Colonic mucosa (tissue), 4 donors: ENCODE data around the gene SDK2. TPM values are rescaled to one million over a fixed set of nuclear protein-coding genes. Genes with fewer than 3 reads are reported as not detected.

ENCODE experiments used
- DNase-seq: peaks from one replicate; pipeline ENCODE4 v3.0.0-alpha.2; 2020
- H3K27ac ChIP-seq: fragments of 200-600 bp; one replicate; pipeline ENCODE4 v1.8.0; 2021
- H3K27me3 ChIP-seq: fragments of 200-600 bp; one replicate; pipeline ENCODE4 v1.8.0; 2021
- H3K36me3 ChIP-seq: fragments of 200-600 bp; one replicate; pipeline ENCODE4 v1.8.0; 2021
- H3K4me1 ChIP-seq: fragments of 200-600 bp; one replicate; pipeline ENCODE4 v1.8.0; 2021; ENCODE audit warnings: mild to moderate bottlenecking
- H3K4me3 ChIP-seq: fragments of 200-600 bp; one replicate; pipeline ENCODE4 v1.8.0; 2021
- H3K9ac ChIP-seq, 2 donors: one replicate each; pipeline ENCODE4 v1.7.0; 2013; ENCODE audit warnings: control low read depth in 2 of 2, low read depth in 2 of 2, low read length in 2 of 2
- H3K9me3 ChIP-seq: fragments of 200-600 bp; one replicate; pipeline ENCODE4 v1.8.0; 2021
- intact Hi-C: fragments of 100-400 bp; cut with DNase I; formaldehyde crosslinking; loops from one replicate; pipeline ENCODE4 v1.14.1; 2022
- total RNA-seq, 2 donors: library from RNA; stranded (reverse); fragmentation: NEBNext Ultra II Directional in 1 of 2; extraction: Animal tissue kit (Norgen Biotek cat#: 25700) in 1 of 2; gene quantifications; one replicate each; pipeline ENCODE4 v1.2.1, GENCODE V29; 2021
- TF ChIP-seq, protein P1 (sequence below): fragments of 200-600 bp; IDR thresholded peaks from one replicate; pipeline ENCODE4 v1.8.0; 2022; ENCODE audit warnings: antibody characterized with exemption, mild to moderate bottlenecking
- donor health status: healthy.
- donor health status: DM: no; HTN: no; CAD: no.
- donor health status: DM: no; HTN: no; CAD: no.

The SDK2 gene
- total RNA-seq, 2 donors from 2014 or later = 0.94 to 1.2 TPM

DNA sequence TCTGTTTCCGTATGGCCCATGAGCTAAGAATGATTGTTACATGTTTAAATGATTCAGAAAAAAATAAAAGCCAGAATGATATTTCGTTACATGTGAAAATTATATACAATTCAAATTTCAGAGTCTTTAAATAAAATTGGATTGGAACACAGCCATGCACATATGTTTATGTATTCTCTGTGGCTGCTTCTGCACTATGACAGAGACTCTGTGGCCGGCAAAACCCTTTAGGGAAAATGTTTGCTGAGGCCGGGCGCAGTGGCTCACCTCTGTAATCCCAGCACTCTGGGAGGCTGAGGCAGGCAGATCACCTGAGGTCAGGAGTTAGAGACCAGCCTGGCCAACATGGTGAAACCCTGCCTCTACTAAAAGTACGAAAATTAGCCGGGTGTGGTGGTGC is 316.6 kb downstream of the SDK2 start:
- H3K9ac ChIP-seq = no peak overlapping the region
- no peaks in the 10 kb centered on the region for H3K27me3 ChIP-seq
- no peak overlapping the region for H3K4me3 ChIP-seq
- TF ChIP-seq, protein P1, sequence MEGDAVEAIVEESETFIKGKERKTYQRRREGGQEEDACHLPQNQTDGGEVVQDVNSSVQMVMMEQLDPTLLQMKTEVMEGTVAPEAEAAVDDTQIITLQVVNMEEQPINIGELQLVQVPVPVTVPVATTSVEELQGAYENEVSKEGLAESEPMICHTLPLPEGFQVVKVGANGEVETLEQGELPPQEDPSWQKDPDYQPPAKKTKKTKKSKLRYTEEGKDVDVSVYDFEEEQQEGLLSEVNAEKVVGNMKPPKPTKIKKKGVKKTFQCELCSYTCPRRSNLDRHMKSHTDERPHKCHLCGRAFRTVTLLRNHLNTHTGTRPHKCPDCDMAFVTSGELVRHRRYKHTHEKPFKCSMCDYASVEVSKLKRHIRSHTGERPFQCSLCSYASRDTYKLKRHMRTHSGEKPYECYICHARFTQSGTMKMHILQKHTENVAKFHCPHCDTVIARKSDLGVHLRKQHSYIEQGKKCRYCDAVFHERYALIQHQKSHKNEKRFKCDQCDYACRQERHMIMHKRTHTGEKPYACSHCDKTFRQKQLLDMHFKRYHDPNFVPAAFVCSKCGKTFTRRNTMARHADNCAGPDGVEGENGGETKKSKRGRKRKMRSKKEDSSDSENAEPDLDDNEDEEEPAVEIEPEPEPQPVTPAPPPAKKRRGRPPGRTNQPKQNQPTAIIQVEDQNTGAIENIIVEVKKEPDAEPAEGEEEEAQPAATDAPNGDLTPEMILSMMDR = no peak
- intact Hi-C loops = no loop called here
- no peaks in the 10 kb centered on the region for H3K36me3 ChIP-seq
- no peaks in the 10 kb centered on the region for H3K4me1 ChIP-seq
- H3K27ac ChIP-seq = no peak overlapping the region
- DNase-seq = no peak
- no peaks in the 10 kb centered on the region for H3K9me3 ChIP-seq

DNA sequence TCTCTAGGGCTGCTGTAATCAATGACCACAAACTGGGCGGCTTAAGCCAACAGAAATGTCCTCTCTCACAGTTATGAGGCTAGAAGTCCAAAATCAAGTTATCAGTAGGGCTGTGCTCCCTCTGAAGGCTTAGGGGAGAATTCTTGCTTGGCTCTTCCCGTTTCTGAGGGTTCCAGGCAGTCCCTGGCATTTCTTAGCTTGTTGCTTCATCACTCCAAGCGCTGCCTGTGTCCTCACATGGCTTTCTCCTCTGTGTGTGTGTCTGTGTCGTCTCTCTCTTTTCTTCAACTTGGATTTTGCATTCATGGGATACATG is 318.8 kb downstream of the SDK2 start:
- Histone ChIP-seq H3K36me3 (no peaks in the 10 kb centered on the region), H3K4me1 (no peaks in the 10 kb centered on the region), H3K4me3 (no peak overlapping the region), H3K27ac (no peak overlapping the region), H3K9ac (no peak overlapping the region), H3K9me3 (no peaks in the 10 kb centered on the region), H3K27me3 (no peaks in the 10 kb centered on the region)
- DNase-seq = no peak
- TF ChIP-seq, protein P1 = no peak
- intact Hi-C loops = no loop called here

DNA sequence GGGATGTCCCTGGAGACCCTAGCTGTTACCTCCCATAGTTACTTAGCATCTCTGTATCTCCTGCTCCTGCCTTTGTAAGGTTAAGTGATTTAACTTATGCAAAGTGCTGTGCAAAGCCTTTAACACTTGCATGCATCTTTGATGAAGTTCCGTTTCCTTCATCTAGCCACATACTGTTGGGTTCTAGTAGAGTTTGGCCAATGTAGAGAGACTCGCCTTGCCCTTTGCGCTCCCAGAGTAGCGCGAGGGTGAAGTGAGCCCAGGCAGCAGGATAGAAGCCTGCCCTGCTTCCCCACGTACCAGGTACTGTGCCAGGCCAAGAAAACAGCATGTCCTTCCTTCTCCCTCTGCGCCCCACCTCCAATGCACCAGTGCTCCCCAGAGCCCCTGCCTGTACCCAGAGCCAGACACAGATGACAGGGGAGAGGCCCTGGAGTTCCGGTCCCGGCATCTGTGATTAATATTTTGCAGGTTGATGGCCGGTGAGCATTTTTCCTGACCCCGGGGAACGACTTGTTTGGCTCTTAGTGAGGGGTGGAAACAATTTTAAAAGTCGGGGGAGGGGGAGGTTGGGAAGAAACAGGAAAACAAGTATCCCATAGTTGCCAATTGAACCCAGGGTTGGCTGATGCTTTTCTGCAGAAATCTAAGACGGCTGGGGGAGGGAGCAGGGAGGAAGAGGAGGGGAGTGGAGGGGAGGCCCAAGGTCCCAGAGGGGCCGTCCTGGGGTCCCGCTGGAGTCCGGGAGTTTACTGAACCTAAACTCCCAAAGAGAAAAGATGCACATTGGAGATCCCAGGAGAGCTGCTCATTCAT is 319.3 kb downstream of the SDK2 start:
- TF ChIP-seq, protein P1 = no peak
- no peak overlapping the region for H3K27ac ChIP-seq
- H3K36me3 ChIP-seq = no peaks in the 10 kb centered on the region
- H3K4me1 ChIP-seq = no peaks in the 10 kb centered on the region
- no peak for DNase-seq
- no peaks in the 10 kb centered on the region for H3K9me3 ChIP-seq
- no peak overlapping the region for H3K4me3 ChIP-seq
- intact Hi-C loops = no loop called here
- no peaks in the 10 kb centered on the region for H3K27me3 ChIP-seq
- no peak overlapping the region for H3K9ac ChIP-seq

DNA sequence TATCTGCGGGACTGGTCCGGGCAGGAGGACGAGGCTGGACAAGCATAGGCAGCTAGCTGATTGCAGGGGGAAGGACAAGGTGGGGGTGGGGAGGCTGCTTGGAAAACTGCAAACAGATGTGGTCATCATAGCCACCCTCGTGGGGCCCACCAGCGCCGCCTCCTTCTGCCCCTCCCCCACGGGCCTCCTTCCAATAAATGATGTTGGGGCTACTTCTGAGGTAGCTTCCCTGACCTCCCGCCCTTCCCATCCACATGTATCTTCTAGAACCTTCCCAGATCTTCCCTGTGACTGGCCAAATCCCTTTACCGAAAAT is 320.1 kb downstream of the SDK2 start:
- TF ChIP-seq, protein P1 = no peak
- H3K27ac ChIP-seq = no peak overlapping the region
- no peaks in the 10 kb centered on the region for H3K27me3 ChIP-seq
- H3K9me3 ChIP-seq = no peaks in the 10 kb centered on the region
- H3K4me1 ChIP-seq = no peaks in the 10 kb centered on the region
- no peak overlapping the region for H3K4me3 ChIP-seq
- H3K36me3 ChIP-seq = no peaks in the 10 kb centered on the region
- no peak for DNase-seq
- no peak overlapping the region for H3K9ac ChIP-seq
- intact Hi-C loops = no loop called here

DNA sequence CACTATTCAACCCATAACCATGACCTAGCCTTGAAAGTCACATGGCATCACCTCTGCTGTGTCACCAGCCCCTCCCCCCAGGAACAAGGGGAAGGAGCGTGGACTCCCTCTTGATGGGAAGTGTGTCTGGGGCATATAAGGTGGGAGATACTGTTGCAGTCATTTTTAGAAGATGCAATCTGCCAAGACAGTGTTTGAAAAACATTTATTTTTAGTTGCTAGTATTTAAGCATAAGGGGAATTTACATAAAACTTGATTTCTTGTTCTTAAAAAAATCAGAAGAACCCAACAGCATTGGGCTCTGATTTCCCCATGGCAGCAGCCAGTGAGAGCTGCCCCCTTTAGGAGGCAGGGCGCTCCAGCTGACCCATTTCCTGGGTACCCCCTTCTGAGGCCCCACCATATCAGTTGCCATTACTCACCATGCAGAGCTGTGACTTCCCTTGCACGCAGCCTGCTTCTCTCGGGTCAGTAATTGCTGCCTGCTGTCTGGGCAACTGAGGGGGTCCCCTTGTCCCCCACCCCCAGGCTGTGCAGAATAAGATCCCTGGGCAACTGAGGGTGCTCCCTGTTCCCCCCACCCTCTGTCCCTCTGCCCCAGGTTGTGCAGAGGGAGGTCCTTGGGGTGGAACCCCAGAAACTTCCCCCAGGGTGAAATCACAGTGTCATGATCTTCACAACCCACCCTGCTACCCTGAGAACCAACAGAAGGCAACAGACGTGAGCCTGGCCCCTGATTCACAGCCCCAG is 320.7 kb downstream of the SDK2 start:
- no peak overlapping the region for H3K4me3 ChIP-seq
- TF ChIP-seq, protein P1 = no peak
- H3K9ac ChIP-seq = no peak overlapping the region
- intact Hi-C loops = no loop called here
- DNase-seq = no peak
- H3K9me3 ChIP-seq = no peaks in the 10 kb centered on the region
- H3K27ac ChIP-seq = no peak overlapping the region
- no peaks in the 10 kb centered on the region for H3K36me3 ChIP-seq
- H3K4me1 ChIP-seq = no peaks in the 10 kb centered on the region
- H3K27me3 ChIP-seq = no peaks in the 10 kb centered on the region
